Parathyroid adenoma (tissue), 2 donors: ENCODE data around the gene SLC9C2.

Source experiments
- H2AFZ ChIP-seq: fragments of 300-600 bp; sonication (generic); one replicate; pipeline ENCODE4 v1.7.0; 2017; ENCODE audit warnings: antibody characterized with exemption, mild to moderate bottlenecking
- H3K27ac ChIP-seq: fragments of 300-600 bp; sonication (generic); one replicate; pipeline ENCODE4 v1.7.0; 2017
- H3K27me3 ChIP-seq: fragments of 300-600 bp; sonication (generic); one replicate; pipeline ENCODE4 v1.7.0; 2017; ENCODE audit warnings: low read length; ENCODE audit not compliant: control insufficient read depth, insufficient read depth
- H3K36me3 ChIP-seq: fragments of 300-600 bp; sonication (generic); one replicate; pipeline ENCODE4 v1.7.0; 2017; ENCODE audit warnings: low read length; ENCODE audit not compliant: control insufficient read depth, insufficient read depth
- H3K4me1 ChIP-seq: fragments of 300-600 bp; sonication (generic); one replicate; pipeline ENCODE4 v1.7.0; 2017; ENCODE audit warnings: control low read depth
- H3K4me2 ChIP-seq: fragments of 300-600 bp; sonication (generic); one replicate; pipeline ENCODE4 v1.7.0; 2017; ENCODE audit warnings: low read length
- H3K4me3 ChIP-seq: fragments of 300-600 bp; sonication (generic); one replicate; pipeline ENCODE4 v1.7.0; 2017; ENCODE audit warnings: low read depth, low read length
- H3K79me2 ChIP-seq: fragments of 300-600 bp; sonication (generic); one replicate; pipeline ENCODE4 v1.7.0; 2017; ENCODE audit warnings: control low read depth
- H3K9ac ChIP-seq: fragments of 300-600 bp; sonication (generic); one replicate; pipeline ENCODE4 v1.7.0; 2017; ENCODE audit warnings: mild to moderate bottlenecking
- H3K9me3 ChIP-seq: fragments of 300-600 bp; sonication (generic); one replicate; pipeline ENCODE4 v1.7.0; 2017; ENCODE audit warnings: low read length; ENCODE audit not compliant: control insufficient read depth
- TF ChIP-seq, protein P1 (sequence below): fragments of 300-600 bp; sonication (generic); IDR thresholded peaks from one replicate; pipeline ENCODE4 v1.7.0; 2017; ENCODE audit warnings: antibody characterized with exemption, mild to moderate bottlenecking
- donor health status: primary hyperparathyroidism.

The SLC9C2 gene

GRCh38 chr1:173590557-173590956 is 12.3 kb downstream of the SLC9C2 start:
- Histone ChIP-seq H3K9me3 (no peaks in the 10 kb centered on the region), H3K4me2 (no peak overlapping the region), H3K79me2 (no peaks in the 10 kb centered on the region), H3K36me3 (no peaks in the 10 kb centered on the region), H3K4me1 (no peaks in the 10 kb centered on the region), H3K9ac (no peak overlapping the region), H3K4me3 (no peak overlapping the region), H3K27me3 (no peaks in the 10 kb centered on the region), H2AFZ (no peak overlapping the region), H3K27ac (no peak overlapping the region)
- TF ChIP-seq, protein P1, sequence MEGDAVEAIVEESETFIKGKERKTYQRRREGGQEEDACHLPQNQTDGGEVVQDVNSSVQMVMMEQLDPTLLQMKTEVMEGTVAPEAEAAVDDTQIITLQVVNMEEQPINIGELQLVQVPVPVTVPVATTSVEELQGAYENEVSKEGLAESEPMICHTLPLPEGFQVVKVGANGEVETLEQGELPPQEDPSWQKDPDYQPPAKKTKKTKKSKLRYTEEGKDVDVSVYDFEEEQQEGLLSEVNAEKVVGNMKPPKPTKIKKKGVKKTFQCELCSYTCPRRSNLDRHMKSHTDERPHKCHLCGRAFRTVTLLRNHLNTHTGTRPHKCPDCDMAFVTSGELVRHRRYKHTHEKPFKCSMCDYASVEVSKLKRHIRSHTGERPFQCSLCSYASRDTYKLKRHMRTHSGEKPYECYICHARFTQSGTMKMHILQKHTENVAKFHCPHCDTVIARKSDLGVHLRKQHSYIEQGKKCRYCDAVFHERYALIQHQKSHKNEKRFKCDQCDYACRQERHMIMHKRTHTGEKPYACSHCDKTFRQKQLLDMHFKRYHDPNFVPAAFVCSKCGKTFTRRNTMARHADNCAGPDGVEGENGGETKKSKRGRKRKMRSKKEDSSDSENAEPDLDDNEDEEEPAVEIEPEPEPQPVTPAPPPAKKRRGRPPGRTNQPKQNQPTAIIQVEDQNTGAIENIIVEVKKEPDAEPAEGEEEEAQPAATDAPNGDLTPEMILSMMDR, result no peak

- no peak overlapping the region for H3K4me2 ChIP-seq
- no peak overlapping the region for H3K9ac ChIP-seq
- no peaks in the 10 kb centered on the region for H3K4me1 ChIP-seq
- no peaks in the 10 kb centered on the region for H3K36me3 ChIP-seq
- no peaks in the 10 kb centered on the region for H3K27me3 ChIP-seq
- TF ChIP-seq, protein P1, result no peak
- no peak overlapping the region for H3K27ac ChIP-seq
- H3K4me3 ChIP-seq, result no peak overlapping the region
- no peak overlapping the region for H2AFZ ChIP-seq
- H3K79me2 ChIP-seq, result no peaks in the 10 kb centered on the region
- no peaks in the 10 kb centered on the region for H3K9me3 ChIP-seq
Observed at GRCh38 chr1:173581383-173582079, 21.3 kb downstream of the SLC9C2 start.

- no peaks in the 10 kb centered on the region for H3K79me2 ChIP-seq
- H3K4me3 ChIP-seq, result no peak overlapping the region
- no peaks in the 10 kb centered on the region for H3K36me3 ChIP-seq
- H3K27ac ChIP-seq, result no peak overlapping the region
- no peaks in the 10 kb centered on the region for H3K4me1 ChIP-seq
- no peak overlapping the region for H3K4me2 ChIP-seq
- H2AFZ ChIP-seq, result no peak overlapping the region
- no peaks in the 10 kb centered on the region for H3K27me3 ChIP-seq
- TF ChIP-seq, protein P1, result no peak
- no peak overlapping the region for H3K9ac ChIP-seq
- H3K9me3 ChIP-seq, result no peaks in the 10 kb centered on the region
Observed at GRCh38 chr1:173580658-173581057, 22.2 kb downstream of the SLC9C2 start.

DNA sequence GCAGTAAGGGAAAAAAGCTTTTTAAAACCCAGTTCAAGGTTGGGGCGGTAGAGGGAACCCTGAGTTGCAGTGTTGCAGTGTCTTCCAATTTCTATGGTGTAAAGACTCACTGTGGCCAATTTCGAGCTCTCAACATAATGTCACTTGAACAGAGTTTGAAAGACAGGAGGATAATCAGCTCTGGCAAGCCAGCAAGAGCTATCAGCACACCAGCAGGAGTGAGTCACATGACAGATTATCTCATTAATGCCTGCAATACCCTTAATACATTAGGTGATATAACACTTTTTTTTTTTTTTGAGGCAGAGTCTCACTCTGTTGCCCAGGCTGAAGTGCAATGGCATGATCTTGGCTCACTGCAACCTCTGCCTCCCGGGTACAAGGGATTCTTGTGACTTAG is 22.8 kb downstream of the SLC9C2 start:
- Histone ChIP-seq H2AFZ (no peak overlapping the region), H3K4me2 (no peak overlapping the region), H3K4me3 (no peak overlapping the region), H3K27ac (no peak overlapping the region), H3K79me2 (no peaks in the 10 kb centered on the region), H3K27me3 (no peaks in the 10 kb centered on the region), H3K4me1 (no peaks in the 10 kb centered on the region), H3K9ac (no peak overlapping the region), H3K36me3 (no peaks in the 10 kb centered on the region), H3K9me3 (no peaks in the 10 kb centered on the region)
- TF ChIP-seq, protein P1, result no peak

GRCh38 chr1:173573596-173573995 is 29.3 kb downstream of the SLC9C2 start:
- TF ChIP-seq, protein P1, result no peak
- Histone ChIP-seq H3K4me2 (no peak overlapping the region), H2AFZ (no peak overlapping the region), H3K79me2 (no peaks in the 10 kb centered on the region), H3K27ac (no peak overlapping the region), H3K9ac (no peak overlapping the region), H3K4me1 (no peaks in the 10 kb centered on the region), H3K9me3 (no peaks in the 10 kb centered on the region), H3K27me3 (no peaks in the 10 kb centered on the region), H3K36me3 (no peaks in the 10 kb centered on the region), H3K4me3 (no peak overlapping the region)
